ENCODE results near the gene IFT27.
A peak's percentile ranks its signal among the peaks of the same experiment; 100 is the strongest.

The IFT27 gene

DNA sequence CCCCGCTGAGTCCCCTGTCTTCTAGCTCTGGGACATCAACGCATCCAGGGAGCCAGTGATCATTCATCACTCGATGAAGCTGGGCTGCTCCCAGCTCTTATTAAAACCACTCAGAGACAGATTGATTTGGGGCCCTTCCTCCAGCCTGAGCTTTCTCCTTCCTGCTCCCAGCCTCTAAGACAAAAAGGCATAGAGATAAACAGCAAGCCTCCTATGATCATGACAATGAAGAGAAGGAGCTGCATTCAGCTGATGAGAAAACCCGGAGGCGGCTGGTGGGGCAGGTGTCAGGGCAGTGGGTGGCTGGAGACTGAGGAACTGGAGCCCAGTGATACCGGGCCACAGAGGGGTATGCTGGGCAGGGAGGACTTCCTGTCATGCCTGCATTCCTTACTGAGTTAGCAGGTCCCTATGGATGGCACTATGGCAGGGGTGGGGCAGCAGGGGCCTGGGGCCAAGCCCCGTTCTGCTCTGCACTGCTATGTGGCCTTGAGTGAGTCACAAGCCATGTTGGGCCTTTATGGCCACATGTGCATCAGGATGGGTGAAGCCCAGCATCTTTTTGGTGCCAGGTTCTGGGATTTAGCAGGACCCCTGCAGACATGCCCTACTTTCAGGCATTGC is 20.7 kb upstream of the IFT27 start:
- DNase-seq (ENCODE audit: low spot score) = no peak

DNA sequence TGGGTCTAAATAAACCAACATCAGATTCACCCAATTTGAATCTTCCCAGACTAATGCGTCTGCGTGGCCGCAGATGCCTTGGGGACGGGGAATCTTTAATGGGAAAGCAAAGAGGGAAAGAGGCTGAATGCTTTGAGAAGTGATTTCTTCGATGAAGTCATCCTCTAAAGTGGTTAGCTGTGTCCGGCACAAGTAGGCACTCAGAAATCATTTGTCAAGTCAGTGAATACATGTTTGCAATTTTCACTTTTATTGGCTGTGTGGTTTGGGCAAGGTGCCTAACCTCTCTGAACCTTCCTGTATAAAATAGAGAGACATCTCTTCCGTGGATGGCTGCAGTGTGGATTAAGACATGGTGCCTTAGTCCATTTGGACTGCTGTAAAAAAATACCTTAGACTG is 19.7 kb upstream of the IFT27 start:
- no peak for DNase-seq (ENCODE audit: low spot score)

DNA sequence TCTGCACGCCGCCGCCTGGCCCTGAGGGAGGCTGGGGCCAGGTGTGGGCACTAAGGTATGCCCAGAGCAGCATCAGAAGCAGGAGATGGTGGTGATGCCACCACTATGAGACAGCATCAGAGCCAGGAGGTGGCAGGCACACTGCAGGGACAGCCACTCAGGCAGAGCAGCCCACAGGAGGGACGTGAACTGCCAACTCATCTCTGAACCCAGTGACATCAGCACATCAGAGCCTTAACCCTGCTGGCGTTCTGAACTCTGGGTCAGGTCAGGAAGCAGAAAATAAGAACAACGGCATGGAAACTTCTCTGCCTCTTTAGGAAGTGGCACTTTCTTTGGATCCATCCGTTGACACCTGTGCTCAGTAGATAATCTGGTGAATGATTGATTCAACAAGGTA is 14.7 kb upstream of the IFT27 start:
- DNase-seq (ENCODE audit: low spot score) = peak; percentile 16

DNA sequence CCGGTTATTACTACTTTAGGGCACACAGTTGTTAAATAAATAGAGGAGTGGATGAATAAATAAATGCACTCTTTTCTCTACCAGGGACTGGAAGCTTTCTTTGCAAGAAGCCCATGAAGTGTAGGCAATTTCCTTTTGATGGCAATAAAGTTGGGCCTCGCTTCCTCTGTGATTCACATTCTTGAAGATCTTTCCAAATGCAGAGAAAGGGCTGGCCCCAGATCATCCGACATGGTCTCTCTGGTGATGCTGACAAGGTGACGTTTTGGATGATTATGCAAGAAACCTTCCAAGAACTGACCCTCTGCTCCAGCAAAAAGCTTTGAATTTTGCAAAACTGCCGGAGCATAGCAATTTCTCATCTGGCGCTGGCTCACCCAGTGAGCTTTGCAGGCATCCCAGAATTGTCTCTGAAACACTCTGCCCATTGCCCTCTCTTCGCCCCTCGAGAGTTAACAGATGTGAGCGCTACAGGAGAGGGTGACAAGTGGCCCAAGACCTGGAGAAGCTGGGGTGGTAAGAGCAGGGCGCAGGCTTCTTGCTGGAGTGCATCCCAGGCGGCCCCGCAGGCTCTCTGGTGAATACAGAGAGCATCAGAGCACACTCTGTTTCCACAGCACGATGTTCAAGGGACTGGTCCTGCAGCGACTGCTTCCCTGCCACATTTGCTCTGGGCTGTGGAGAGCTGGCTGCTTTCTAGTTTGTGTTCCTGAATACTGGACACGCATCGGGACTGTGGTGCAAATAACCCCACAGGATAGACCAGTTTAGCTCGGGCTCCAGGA is 11.5 kb upstream of the IFT27 start:
- DNase-seq (ENCODE audit: low spot score) = no peak

GRCh38 chr22:36783743-36784142 is 7.8 kb upstream of the IFT27 start:
- DNase-seq (ENCODE audit: low spot score) = no peak

GRCh38 chr22:36781656-36782627 is 6.0 kb upstream of the IFT27 start:
- DNase-seq (ENCODE audit: low spot score) = peak; percentile 90

DNA sequence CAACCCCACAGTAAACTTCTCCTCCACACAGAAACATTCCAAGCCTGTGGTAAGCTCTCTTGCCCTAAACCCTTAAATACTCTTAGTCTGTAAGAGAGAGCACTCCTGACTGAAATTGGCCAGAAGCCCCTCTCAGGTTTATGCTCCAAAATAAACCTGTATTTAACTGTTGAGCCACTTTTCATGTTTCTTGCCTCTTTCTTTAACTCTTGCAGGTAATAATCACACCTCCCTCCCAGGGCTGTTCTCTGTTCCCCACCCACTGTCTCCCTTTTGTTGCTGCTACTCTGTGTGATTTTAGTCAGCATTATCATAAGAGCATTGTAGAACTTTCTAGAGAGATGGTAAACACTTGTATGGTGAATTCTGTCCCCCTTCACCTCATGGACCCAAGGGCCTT is 2.1 kb upstream of the IFT27 start:
- DNase-seq (ENCODE audit: low spot score) = no peak

DNA sequence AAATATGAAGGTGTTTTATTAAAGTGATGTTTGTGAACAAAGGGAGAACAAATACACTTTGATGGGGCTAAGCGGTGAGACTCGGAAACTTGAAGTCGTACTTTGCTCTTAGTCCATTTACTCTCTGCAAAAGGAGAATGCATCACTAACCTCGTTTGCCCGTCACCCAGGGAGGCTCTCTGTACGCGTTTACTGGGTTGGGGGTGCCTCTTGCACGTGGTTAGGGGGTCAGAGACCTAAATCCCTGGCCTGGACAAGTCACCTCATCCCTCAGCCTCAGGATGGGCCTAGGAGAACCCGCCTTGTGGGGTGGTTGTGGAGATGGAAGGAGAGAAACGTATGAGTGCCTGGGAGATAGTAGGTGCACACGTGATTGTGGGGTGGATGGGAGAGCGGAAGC is 803 bp upstream of the IFT27 start:
- DNase-seq (ENCODE audit: low spot score) = no peak

GRCh38 chr22:36775586-36775963 is 344 bp downstream of the IFT27 start:
- peak; percentile 21 for DNase-seq (ENCODE audit: low spot score)

GRCh38 chr22:36773935-36774334 is 2.0 kb downstream of the IFT27 start:
- peak; percentile 67 for DNase-seq (ENCODE audit: low spot score)

DNA sequence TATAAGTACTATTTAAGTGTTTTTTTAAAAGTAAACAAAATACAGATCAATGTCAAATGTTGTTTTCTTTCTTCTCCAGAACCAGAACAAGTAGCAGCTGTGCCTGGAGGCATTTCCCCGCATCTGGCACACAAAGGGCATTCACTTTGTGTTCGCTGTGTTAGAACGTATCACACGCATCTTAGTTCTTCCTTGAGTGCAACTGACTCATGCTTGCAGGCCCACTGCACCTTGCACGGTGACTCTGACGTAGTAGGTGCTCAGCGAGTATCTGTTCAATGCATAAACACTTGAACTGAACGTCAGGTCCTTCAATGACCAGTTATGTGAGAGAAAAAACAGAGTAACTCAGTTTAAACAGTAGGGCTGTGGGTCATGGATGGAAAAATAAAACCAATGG is 3.5 kb downstream of the IFT27 start:
- DNase-seq (ENCODE audit: low spot score) = no peak

DNA sequence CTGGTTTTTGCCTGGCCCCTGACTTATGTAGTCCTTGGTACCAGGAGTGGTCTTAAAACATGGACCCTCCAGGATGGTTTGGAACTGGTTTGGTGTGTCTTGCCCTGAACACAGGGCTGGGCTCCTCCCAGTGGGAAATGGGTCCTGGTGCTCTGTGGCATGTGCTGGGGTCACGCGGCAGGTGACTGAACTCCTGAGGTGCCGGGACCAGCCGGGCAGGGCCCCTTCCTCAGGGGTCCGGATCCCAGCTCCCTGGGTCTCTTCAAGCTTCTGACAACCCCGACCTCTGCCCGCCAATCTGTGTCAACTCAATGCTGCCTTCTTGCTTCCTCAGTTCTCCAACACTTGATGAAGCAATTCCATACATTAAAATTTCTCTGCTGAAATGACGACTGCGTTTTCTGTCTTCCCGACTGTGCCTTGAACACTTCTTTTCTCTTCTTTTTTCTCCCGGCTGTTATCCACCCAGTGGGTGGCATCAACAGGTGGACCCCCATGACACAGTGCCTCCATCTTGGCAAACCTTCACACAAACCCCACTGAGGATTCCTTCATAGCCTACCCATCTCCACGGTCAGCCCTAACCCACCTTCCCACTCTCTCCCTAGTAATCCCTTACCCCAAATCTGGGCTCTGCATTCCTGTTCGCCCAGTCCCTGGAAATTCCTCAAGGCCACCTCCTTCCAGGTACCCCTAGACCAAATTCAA is 4.4 kb downstream of the IFT27 start:
- no peak for DNase-seq (ENCODE audit: low spot score)

DNA sequence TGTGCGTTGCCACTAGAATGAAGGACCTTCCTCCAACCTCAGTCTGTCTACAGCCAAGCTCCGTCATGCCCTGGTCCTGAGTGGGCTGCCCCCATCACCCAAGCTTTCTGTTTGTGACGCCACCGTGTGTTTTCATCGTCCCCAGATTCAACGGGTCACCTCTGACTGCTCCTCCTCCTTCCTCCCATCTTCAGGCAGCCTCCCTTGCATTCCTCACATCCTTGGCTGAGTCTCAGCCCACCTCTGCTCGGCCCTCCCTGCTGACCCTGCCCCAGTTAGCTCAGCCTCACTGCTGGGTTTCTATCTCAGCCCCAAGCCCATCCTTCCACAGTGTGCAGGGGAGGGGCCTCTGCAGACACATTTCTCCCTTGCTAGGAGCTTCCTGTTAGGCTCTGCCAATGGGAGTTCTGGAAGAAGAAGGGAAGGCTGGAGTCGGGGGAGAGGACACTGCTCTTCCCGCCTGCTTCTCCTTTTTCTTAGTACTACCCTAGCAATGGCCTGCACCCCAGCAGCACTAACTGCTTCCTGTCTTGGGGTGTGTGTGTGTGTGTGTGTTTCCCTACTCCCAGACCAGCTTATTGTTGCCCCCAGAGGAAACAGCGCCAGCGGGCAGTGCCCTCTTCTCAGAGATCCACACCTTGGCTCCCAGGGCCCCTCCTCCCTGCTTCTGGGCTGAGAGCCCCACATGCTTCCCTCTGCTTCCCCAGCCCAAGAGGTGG is 5.2 kb downstream of the IFT27 start:
- no peak for DNase-seq (ENCODE audit: low spot score)

- peak; percentile 3 for DNase-seq (ENCODE audit: low spot score)
Observed at GRCh38 chr22:36769541-36770512, 6.1 kb downstream of the IFT27 start.

GRCh38 chr22:36768616-36769015 is 7.3 kb downstream of the IFT27 start:
- no peak for DNase-seq (ENCODE audit: low spot score)

DNA sequence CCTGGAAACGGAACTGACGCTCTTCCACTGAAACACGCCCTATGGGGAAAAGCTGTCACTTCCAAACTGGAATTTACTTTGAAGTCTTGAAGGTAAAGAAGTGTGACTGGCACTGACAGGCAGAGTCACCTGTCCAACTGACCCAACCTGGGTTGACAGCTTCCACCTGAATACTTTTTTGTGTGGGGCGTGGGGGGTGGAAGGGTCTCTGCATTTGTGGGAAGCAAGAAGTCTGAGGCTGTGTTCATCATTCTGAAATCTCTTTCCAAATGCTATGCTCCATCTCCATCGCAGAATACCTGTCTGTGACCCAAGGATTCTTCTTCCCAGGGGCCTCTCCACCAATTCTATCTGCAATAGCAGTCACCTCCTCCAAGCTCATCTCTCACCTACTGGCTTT is 7.8 kb downstream of the IFT27 start:
- DNase-seq (ENCODE audit: low spot score) = no peak

GRCh38 chr22:36767035-36767775 is 8.7 kb downstream of the IFT27 start:
- DNase-seq (ENCODE audit: low spot score) = no peak

- DNase-seq (ENCODE audit: low spot score) = no peak
Observed at GRCh38 chr22:36765943-36766450, 9.9 kb downstream of the IFT27 start.
